ENCODE measurements around the gene CCDC127. TPM values are rescaled to one million over a fixed set of nuclear protein-coding genes. Genes with fewer than 3 reads are reported as not detected.
"Not testable (repeated sequence)": the region's sequence is repeated elsewhere in the genome, so short reads cannot be mapped to it uniquely, and the experiment has no call there.

Gene CCDC127
- total RNA-seq, 2 donors from 2014 or later = 3.5 to 5.3 TPM

GRCh38 chr5:223791-224190, 5.8 kb upstream of the CCDC127 start:
- Histone ChIP-seq H3K27me3 (no peaks in the 10 kb centered on the region), H3K9me3 (no peaks in the 10 kb centered on the region), H3K4me1 (no peaks in the 10 kb centered on the region), H3K9ac (ENCODE audit: low read depth in 2 of 2, low read length in 2 of 2) (no peak overlapping the region), H3K4me3 (no peak overlapping the region), H3K27ac (no peak overlapping the region), H3K36me3 (peaks cover 16% of the 10 kb centered on the region)
- no peak for DNase-seq
- intact Hi-C loops (cut with DNase I) = no loop called here
- TF ChIP-seq, protein P1, sequence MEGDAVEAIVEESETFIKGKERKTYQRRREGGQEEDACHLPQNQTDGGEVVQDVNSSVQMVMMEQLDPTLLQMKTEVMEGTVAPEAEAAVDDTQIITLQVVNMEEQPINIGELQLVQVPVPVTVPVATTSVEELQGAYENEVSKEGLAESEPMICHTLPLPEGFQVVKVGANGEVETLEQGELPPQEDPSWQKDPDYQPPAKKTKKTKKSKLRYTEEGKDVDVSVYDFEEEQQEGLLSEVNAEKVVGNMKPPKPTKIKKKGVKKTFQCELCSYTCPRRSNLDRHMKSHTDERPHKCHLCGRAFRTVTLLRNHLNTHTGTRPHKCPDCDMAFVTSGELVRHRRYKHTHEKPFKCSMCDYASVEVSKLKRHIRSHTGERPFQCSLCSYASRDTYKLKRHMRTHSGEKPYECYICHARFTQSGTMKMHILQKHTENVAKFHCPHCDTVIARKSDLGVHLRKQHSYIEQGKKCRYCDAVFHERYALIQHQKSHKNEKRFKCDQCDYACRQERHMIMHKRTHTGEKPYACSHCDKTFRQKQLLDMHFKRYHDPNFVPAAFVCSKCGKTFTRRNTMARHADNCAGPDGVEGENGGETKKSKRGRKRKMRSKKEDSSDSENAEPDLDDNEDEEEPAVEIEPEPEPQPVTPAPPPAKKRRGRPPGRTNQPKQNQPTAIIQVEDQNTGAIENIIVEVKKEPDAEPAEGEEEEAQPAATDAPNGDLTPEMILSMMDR (IDR thresholded peaks at IDR 0.05) = no peak

DNA sequence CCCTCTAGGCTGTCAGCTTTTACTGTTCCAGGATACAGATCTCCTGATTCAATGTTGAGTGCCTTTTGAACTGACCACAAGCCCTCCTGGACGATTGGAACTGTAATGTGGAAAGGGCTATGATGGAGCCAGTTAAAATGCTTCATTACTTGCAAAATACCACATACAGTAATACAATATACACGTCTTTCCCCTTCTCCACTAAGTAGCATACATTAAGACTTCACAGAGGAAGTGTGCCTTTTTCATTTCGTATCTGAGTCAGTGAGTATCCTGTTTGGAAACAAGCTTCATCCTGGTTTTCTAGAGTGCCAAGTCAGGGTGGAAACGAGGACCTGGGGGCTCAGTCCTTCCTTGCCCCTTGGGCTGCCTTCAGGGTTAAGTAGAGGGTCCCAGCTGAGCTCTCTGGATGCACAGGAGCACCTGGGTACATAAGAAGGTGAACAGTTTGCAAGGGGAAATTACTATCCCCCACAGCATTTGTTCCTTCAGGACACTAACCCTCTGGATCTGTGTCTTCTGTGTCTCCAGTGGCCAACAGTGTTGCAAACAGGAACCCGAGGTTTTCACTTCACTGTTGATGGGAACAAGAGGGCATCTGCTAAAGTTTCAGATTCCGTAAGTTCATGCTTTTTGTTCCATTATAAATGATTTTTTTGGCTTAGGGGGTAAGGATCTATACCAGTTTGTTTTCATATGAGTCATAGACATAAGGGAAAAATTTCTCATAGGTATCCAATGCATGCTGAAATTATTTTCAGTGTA, 5.2 kb upstream of the CCDC127 start:
- H3K4me1 ChIP-seq; H3K4me3 ChIP-seq; H3K27me3 ChIP-seq; H3K27ac ChIP-seq; H3K9me3 ChIP-seq; H3K9ac ChIP-seq (ENCODE audit: low read depth in 2 of 2, low read length in 2 of 2); DNase-seq; intact Hi-C loops (cut with DNase I): not testable (repeated sequence)
- H3K36me3 ChIP-seq = peaks cover 16% of the 10 kb centered on the region

GRCh38 chr5:219991-220390, 2.0 kb upstream of the CCDC127 start:
- Histone ChIP-seq H3K4me1 (no peaks in the 10 kb centered on the region), H3K4me3 (peak overlapping the region; percentile 94), H3K27me3 (no peaks in the 10 kb centered on the region), H3K9ac (ENCODE audit: low read depth in 2 of 2, low read length in 2 of 2) (peak overlapping the region; percentile 83 to 89), H3K36me3 (peaks cover 8% of the 10 kb centered on the region), H3K9me3 (no peaks in the 10 kb centered on the region), H3K27ac (peak overlapping the region; percentile 87)
- no peak for DNase-seq
- TF ChIP-seq, protein P1 (IDR thresholded peaks at IDR 0.05) = no peak
- intact Hi-C loops (cut with DNase I) = no loop called here

- DNase-seq = peak; percentile 29
- H3K4me3 ChIP-seq = peak overlapping the region; percentile 94
- no peaks in the 10 kb centered on the region for H3K9me3 ChIP-seq
- H3K4me1 ChIP-seq = no peaks in the 10 kb centered on the region
- H3K27ac ChIP-seq = peak overlapping the region; percentile 87
- no peaks in the 10 kb centered on the region for H3K27me3 ChIP-seq
- peak overlapping the region; percentile 83 to 89 for H3K9ac ChIP-seq (ENCODE audit: low read depth in 2 of 2, low read length in 2 of 2)
- H3K36me3 ChIP-seq = peaks cover 3% of the 10 kb centered on the region
- intact Hi-C loops (cut with DNase I) = no loop called here
- TF ChIP-seq, protein P1 (IDR thresholded peaks at IDR 0.05) = no peak
Measured at GRCh38 chr5:219460-219863, 1.5 kb upstream of the CCDC127 start.

- DNase-seq = peak; percentile 50
- peak overlapping the region; percentile 89 to 98 for H3K9ac ChIP-seq (ENCODE audit: low read depth in 2 of 2, low read length in 2 of 2)
- TF ChIP-seq, protein P1 (IDR thresholded peaks at IDR 0.05) = no peak
- intact Hi-C loops (cut with DNase I) = no loop called here
- no peaks in the 10 kb centered on the region for H3K4me1 ChIP-seq
- H3K36me3 ChIP-seq = no peaks in the 10 kb centered on the region
- no peaks in the 10 kb centered on the region for H3K9me3 ChIP-seq
- peak overlapping the region; percentile 94 for H3K4me3 ChIP-seq
- H3K27ac ChIP-seq = peak overlapping the region; percentile 87
- H3K27me3 ChIP-seq = no peaks in the 10 kb centered on the region
Measured at GRCh38 chr5:218457-219291, 721 bp upstream of the CCDC127 start.

DNA sequence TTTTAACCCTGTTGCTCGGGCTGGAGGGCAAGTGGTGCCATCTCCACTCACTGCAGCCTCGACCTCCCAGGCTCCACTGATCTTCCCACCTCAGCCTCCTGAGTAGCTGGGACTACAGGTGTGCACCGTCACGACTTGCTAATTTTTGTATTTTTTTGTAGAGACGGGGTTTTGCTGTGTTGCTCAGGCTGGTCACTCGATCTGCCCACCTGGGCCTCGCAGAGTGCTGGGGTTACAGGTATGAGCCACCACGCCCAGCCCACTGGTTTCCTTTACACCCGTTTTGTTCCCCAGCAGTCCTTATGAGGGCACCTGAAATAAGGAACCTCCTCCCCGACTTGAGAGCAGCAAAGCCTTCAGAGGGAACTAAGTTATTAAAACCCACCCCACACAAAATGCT, 1.9 kb downstream of the CCDC127 start:
- H3K4me1 ChIP-seq; DNase-seq; H3K9me3 ChIP-seq; H3K4me3 ChIP-seq; H3K27me3 ChIP-seq; H3K9ac ChIP-seq (ENCODE audit: low read depth in 2 of 2, low read length in 2 of 2); intact Hi-C loops (cut with DNase I); H3K27ac ChIP-seq; H3K36me3 ChIP-seq: not testable (repeated sequence)

GRCh38 chr5:215256-215655, 2.7 kb downstream of the CCDC127 start:
- H3K9ac ChIP-seq (ENCODE audit: low read depth in 2 of 2, low read length in 2 of 2); H3K27ac ChIP-seq; H3K36me3 ChIP-seq; intact Hi-C loops (cut with DNase I); H3K9me3 ChIP-seq; H3K27me3 ChIP-seq; DNase-seq; H3K4me3 ChIP-seq; H3K4me1 ChIP-seq: not testable (repeated sequence)

Data from colonic mucosa (tissue), 4 donors.